GM12878 (cell line): Measurements from ENCODE around the gene BIRC7. TPM values are rescaled to one million over a fixed set of nuclear protein-coding genes. Genes with fewer than 3 reads are reported as not detected.

ENCODE experiments used
- ATAC-seq: fragments of 200-7000 bp; cut with Tn5 transposase; 3 replicates; pipeline ENCODE4 v1.9.1; 2020; ENCODE audit warnings: mild to moderate bottlenecking, moderate library complexity
- BruUV-seq: library from RNA; stranded (reverse); fragments of 400-500 nt; replicated peaks from 2 replicates; lab custom pipeline; 2021; lab: Mats Ljungman, UMichigan
- CTCF ChIA-PET: fragments of 300-600 bp; sonication (Branson Sonifier 250); formaldehyde crosslinking; extraction: SDS; loops from one replicate; lab custom pipeline; 2021; ENCODE audit warnings: inconsistent platforms; lab: Yijun Ruan, JAX
- POLR2A ChIA-PET: fragments of 350-600 bp; formaldehyde crosslinking; extraction: SDS; loops from one replicate; lab custom pipeline; 2021; ENCODE audit warnings: inconsistent platforms; lab: Charles Lee
- RAD21 ChIA-PET: fragments of 300-600 bp; sonication (Branson Sonifier 250); formaldehyde crosslinking; loops from one replicate; lab custom pipeline; 2023; ENCODE audit warnings: antibody characterized with exemption; ENCODE audit not compliant: unreplicated experiment; lab: Charles Lee
- SMC1A ChIA-PET: fragments of 300-600 bp; sonication (Branson Sonifier 250); formaldehyde crosslinking; loops from one replicate; lab custom pipeline; 2023; ENCODE audit not compliant: unreplicated experiment, uncharacterized antibody; lab: Charles Lee
- DNase-seq: peaks from one replicate; pipeline ENCODE4 v3.0.0-alpha.2; 2011; ENCODE audit warnings: low read depth, low spot score
- FAIRE-seq: peaks from 3 replicates; lab custom pipeline; 2011; peaks lifted over from hg19 to GRCh38; lab: Jason Lieb, UNC
- H2AFZ ChIP-seq: 2 replicates; pipeline ENCODE4 v1.6.0; 2011; ENCODE audit warnings: low read depth, low read length, control low read depth; ENCODE audit not compliant: control insufficient read depth
- H3K27ac ChIP-seq: 2 replicates; pipeline ENCODE4 v1.5.1; 2011; ENCODE audit warnings: control low read depth; ENCODE audit not compliant: control insufficient read depth, insufficient read depth
- H3K27me3 ChIP-seq, 2 experiments: replicated peaks in 1 of 2; 2 replicates each; pipeline versions ENCODE4 v1.6.0 to v1.6.1; 2011; ENCODE audit warnings: low read length in 1 of 2; ENCODE audit not compliant: control insufficient read depth in 2 of 2, insufficient read depth in 2 of 2
- H3K36me3 ChIP-seq, 2 experiments: 2 replicates each; pipeline ENCODE4 v1.5.1; 2011; ENCODE audit warnings: low read length in 1 of 2; ENCODE audit not compliant: control insufficient read depth in 2 of 2, insufficient read depth in 2 of 2
- H3K4me1 ChIP-seq: 2 replicates; pipeline ENCODE4 v1.6.1; 2011; ENCODE audit warnings: mild to moderate bottlenecking, low read length, moderate library complexity, mixed read lengths; ENCODE audit not compliant: control insufficient read depth, insufficient read depth
- H3K4me2 ChIP-seq: 2 replicates; pipeline ENCODE4 v1.6.0; 2011; ENCODE audit warnings: control low read depth; ENCODE audit not compliant: control insufficient read depth, insufficient read depth
- H3K4me3 ChIP-seq: fragments of 200-600 bp; sonication (generic); 2 replicates; pipeline ENCODE4 v1.5.1; 2016
- H3K79me2 ChIP-seq: 2 replicates; pipeline ENCODE4 v1.6.0; 2011; ENCODE audit warnings: low read length; ENCODE audit not compliant: control insufficient read depth, insufficient read depth
- H3K9ac ChIP-seq: 2 replicates; pipeline ENCODE4 v1.8.0; 2011; ENCODE audit warnings: low read length, control low read depth, mixed read lengths; ENCODE audit not compliant: control insufficient read depth, insufficient read depth
- H3K9me3 ChIP-seq: replicated peaks from 3 replicates; pipeline ENCODE4 v1.5.1; 2011; ENCODE audit warnings: mild to moderate bottlenecking, low read length; ENCODE audit not compliant: control insufficient read depth, insufficient read depth
- H4K20me1 ChIP-seq: 2 replicates; pipeline ENCODE4 v1.6.0; 2011; ENCODE audit not compliant: control insufficient read depth, insufficient read depth
- CREB1 ChIP-seq: IDR thresholded peaks from 2 replicates; pipeline ENCODE4 v1.6.1; 2012; ENCODE audit warnings: low read depth, mild to moderate bottlenecking, inconsistent platforms
- DPF2 ChIP-seq: fragments of 450-650 bp; IDR thresholded peaks from 2 replicates; pipeline ENCODE4 v1.6.1; 2017; ENCODE audit warnings: mild to moderate bottlenecking
- EGR1 ChIP-seq, 2 experiments: IDR thresholded peaks; 1 replicate in 1 of 2; 2 replicates in 1 of 2; pipeline ENCODE4 v1.6.1; 2011 to 2012; ENCODE audit warnings: low read depth in 2 of 2, low read length in 2 of 2, borderline replicate concordance in 1 of 2, mild to moderate bottlenecking in 1 of 2, moderate library complexity in 1 of 2
- IRF3 ChIP-seq: fragments of 450-650 bp; IDR thresholded peaks from 2 replicates; pipeline ENCODE4 v1.6.1; 2014; ENCODE audit warnings: mild to moderate bottlenecking
- PBX3 ChIP-seq: IDR thresholded peaks from 2 replicates; pipeline ENCODE4 v1.6.1; 2011; ENCODE audit warnings: mild to moderate bottlenecking, low read depth, low read length, moderate library complexity; ENCODE audit not compliant: insufficient replicate concordance
- RB1 ChIP-seq: fragments of 450-650 bp; formaldehyde crosslinking; IDR thresholded peaks from 2 replicates; pipeline ENCODE4 v1.6.1; 2017; ENCODE audit warnings: mild to moderate bottlenecking, borderline replicate concordance
- SMAD5 ChIP-seq: IDR thresholded peaks from 2 replicates; pipeline ENCODE4 v1.6.1; 2016; ENCODE audit warnings: antibody characterized with exemption, low read depth
- SMARCA5 ChIP-seq: fragments of 450-650 bp; IDR thresholded peaks from 2 replicates; pipeline ENCODE4 v1.6.1; 2017; ENCODE audit warnings: mild to moderate bottlenecking
- SPI1 ChIP-seq: IDR thresholded peaks from 2 replicates; pipeline ENCODE4 v1.6.1; 2011; ENCODE audit warnings: low read depth, mild to moderate bottlenecking, low read length, moderate library complexity, borderline replicate concordance; ENCODE audit not compliant: insufficient read depth
- STAT3 ChIP-seq: IDR thresholded peaks from 2 replicates; pipeline ENCODE4 v1.6.1; 2011; ENCODE audit warnings: low read depth, low read length, improper control_type of control experiment
- TARDBP ChIP-seq: IDR thresholded peaks from 2 replicates; pipeline ENCODE4 v1.6.1; 2016; ENCODE audit warnings: borderline replicate concordance
- TCF3 ChIP-seq: IDR thresholded peaks from 2 replicates; pipeline ENCODE4 v1.6.1; 2012; ENCODE audit warnings: low read depth, mild to moderate bottlenecking, low read length, borderline replicate concordance; ENCODE audit not compliant: insufficient read depth
- ZBED1 ChIP-seq: IDR thresholded peaks from 2 replicates; pipeline ENCODE4 v1.6.1; 2016; ENCODE audit warnings: borderline replicate concordance
- ZNF274 ChIP-seq: IDR thresholded peaks from one replicate; pipeline ENCODE4 v1.8.0; 2011; ENCODE audit not compliant: insufficient read length, insufficient read depth
- WGBS: methylation state at CpG from one replicate; pipeline ENCODE4 v1.1.6; 2016; ENCODE audit warnings: low lambda C conversion rate; ENCODE audit not compliant: insufficient replicate concordance, insufficient coverage; ENCODE audit errors: missing lambda C conversion rate; 5-methylcytosine and 5-hydroxymethylcytosine counted together
- in situ Hi-C: fragments of 300-500 bp; cut with MboI; formaldehyde crosslinking; loops from 9 replicates; pipeline ENCODE4 v1.14.3; 2018; ENCODE audit warnings: mixed read lengths
- intact Hi-C: fragments of 100-400 bp; cut with micrococcal nuclease; formaldehyde crosslinking; loops from one replicate; pipeline ENCODE4 v1.14.2; 2022; ENCODE audit not compliant: unreplicated experiment
- polyA plus RNA-seq, 11 experiments: library from polyadenylated mRNA; depleted of rRNA in 4 of 11; unstranded in 6 of 11; stranded (reverse) in 5 of 11; fragments of >200 nt; fragmentation: Nextera tagmentation in 4 of 11; fragmentation: Illumina TruSeq in 1 of 11; extraction: Ambion mirVana in 4 of 11; extraction: Trizol in 1 of 11; gene quantifications; 1 replicate in 1 of 11; 2 replicates in 10 of 11; pipeline versions ENCODE4 v1.2.1 to v1.2.3, GENCODE V29; 2011 to 2016; ENCODE audit warnings: inconsistent platforms in 2 of 11, missing spikeins in 2 of 11, low read depth in 1 of 11
- total RNA-seq, 4 experiments: library from RNA; depleted of rRNA in 3 of 4; stranded (reverse); fragments of >200 nt in 3 of 4; fragmentation: Illumina TruSeq in 1 of 4; extraction: Trizol in 1 of 4; gene quantifications; 2 replicates each; pipeline versions ENCODE4 v1.2.1 to v1.2.3, GENCODE V29; 2013 to 2021
- TF ChIP-seq, protein P1 (sequence below): fragments of 450-650 bp; IDR thresholded peaks from 2 replicates; pipeline ENCODE4 v1.6.1; 2016; ENCODE audit warnings: mild to moderate bottlenecking
- TF ChIP-seq, protein P2 (sequence below): fragments of 450-650 bp; IDR thresholded peaks from 2 replicates; pipeline ENCODE4 v1.6.1; 2017; ENCODE audit warnings: mild to moderate bottlenecking, moderate library complexity
- TF ChIP-seq, protein P3 (sequence below): IDR thresholded peaks from 2 replicates; pipeline ENCODE4 v1.6.1; 2011; ENCODE audit warnings: low read depth, mild to moderate bottlenecking, low read length, moderate library complexity, borderline replicate concordance; ENCODE audit errors: extremely low read depth

BIRC7 gene
- total and polyA plus RNA-seq, 10 of the 15 experiments (the other 5 are each of a cell fraction or from before 2014, with no cell fraction given) = 0.31 TPM; not detected in 9

DNA sequence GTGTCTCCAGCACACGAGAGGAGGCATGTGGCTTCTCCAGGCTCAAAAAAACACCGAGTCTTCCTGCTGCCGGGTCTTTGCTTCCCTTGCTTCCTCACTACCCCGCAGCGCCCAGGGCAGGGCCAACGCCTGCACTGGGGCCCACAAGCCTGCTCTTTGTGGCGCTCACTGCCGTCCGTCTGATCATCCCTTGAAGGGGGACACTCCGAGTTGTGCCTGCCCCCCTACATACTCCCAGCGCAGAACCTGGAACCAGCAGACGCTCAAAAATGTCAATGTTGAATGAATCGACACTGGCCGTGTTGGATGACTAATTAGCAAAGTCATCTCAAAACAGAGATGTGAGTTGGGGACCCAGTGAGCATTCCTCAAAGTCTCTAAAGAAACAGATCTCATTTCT lies 28.8 kb downstream of the BIRC7 start:
- no peaks in the 10 kb centered on the region for H3K36me3 ChIP-seq
- intact Hi-C loops = no loop called here
- no peaks in the 10 kb centered on the region for H3K4me1 ChIP-seq
- no peaks in the 10 kb centered on the region for H4K20me1 ChIP-seq
- peaks cover 0 to 5% of the 10 kb centered on the region in 2 experiments; a peak in 2 of 4 replicates for H3K27me3 ChIP-seq
- no peaks in the 10 kb centered on the region for H3K9me3 ChIP-seq
- POLR2A ChIA-PET = no interaction called here
- H3K27ac ChIP-seq = no peak overlapping the region
- no peak overlapping the region for H3K4me2 ChIP-seq
- DNase-seq (no peak), ATAC-seq (no peak), FAIRE-seq (no peak)
- no peak overlapping the region for H2AFZ ChIP-seq
- RAD21 ChIA-PET = no interaction called here
- SMC1A ChIA-PET = no interaction called here
- in situ Hi-C loops = no loop called here
- no peak overlapping the region for H3K9ac ChIP-seq
- no peak overlapping the region for H3K4me3 ChIP-seq
- BruUV-seq = no TSS peak
- CTCF ChIA-PET = no interaction called here
- WGBS = 11% methylated on average over 14 of the region's 14 CpGs
- H3K79me2 ChIP-seq = no peaks in the 10 kb centered on the region
- TF ChIP-seq, protein P1, sequence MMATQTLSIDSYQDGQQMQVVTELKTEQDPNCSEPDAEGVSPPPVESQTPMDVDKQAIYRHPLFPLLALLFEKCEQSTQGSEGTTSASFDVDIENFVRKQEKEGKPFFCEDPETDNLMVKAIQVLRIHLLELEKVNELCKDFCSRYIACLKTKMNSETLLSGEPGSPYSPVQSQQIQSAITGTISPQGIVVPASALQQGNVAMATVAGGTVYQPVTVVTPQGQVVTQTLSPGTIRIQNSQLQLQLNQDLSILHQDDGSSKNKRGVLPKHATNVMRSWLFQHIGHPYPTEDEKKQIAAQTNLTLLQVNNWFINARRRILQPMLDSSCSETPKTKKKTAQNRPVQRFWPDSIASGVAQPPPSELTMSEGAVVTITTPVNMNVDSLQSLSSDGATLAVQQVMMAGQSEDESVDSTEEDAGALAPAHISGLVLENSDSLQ = no peak
- TF ChIP-seq, protein P2, sequence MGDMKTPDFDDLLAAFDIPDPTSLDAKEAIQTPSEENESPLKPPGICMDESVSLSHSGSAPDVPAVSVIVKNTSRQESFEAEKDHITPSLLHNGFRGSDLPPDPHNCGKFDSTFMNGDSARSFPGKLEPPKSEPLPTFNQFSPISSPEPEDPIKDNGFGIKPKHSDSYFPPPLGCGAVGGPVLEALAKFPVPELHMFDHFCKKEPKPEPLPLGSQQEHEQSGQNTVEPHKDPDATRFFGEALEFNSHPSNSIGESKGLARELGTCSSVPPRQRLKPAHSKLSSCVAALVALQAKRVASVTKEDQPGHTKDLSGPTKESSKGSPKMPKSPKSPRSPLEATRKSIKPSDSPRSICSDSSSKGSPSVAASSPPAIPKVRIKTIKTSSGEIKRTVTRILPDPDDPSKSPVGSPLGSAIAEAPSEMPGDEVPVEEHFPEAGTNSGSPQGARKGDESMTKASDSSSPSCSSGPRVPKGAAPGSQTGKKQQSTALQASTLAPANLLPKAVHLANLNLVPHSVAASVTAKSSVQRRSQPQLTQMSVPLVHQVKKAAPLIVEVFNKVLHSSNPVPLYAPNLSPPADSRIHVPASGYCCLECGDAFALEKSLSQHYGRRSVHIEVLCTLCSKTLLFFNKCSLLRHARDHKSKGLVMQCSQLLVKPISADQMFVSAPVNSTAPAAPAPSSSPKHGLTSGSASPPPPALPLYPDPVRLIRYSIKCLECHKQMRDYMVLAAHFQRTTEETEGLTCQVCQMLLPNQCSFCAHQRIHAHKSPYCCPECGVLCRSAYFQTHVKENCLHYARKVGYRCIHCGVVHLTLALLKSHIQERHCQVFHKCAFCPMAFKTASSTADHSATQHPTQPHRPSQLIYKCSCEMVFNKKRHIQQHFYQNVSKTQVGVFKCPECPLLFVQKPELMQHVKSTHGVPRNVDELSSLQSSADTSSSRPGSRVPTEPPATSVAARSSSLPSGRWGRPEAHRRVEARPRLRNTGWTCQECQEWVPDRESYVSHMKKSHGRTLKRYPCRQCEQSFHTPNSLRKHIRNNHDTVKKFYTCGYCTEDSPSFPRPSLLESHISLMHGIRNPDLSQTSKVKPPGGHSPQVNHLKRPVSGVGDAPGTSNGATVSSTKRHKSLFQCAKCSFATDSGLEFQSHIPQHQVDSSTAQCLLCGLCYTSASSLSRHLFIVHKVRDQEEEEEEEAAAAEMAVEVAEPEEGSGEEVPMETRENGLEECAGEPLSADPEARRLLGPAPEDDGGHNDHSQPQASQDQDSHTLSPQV = no peak
- TF ChIP-seq ZBED1 (no peak), SMARCA5 (no peak), TARDBP (no peak), SPI1 (no peak), DPF2 (no peak), SMAD5 (no peak), EGR1 (IDR thresholded peaks at IDR 0.05; ENCODE audit: borderline replicate concordance in 1 of 2, low read depth in 2 of 2, low read length in 2 of 2) (no peak), PBX3 (no peak), CREB1 (no peak), IRF3 (no peak), RB1 (no peak), TCF3 (no peak), ZNF274 (no peak), STAT3 (no peak)
- TF ChIP-seq, protein P3, sequence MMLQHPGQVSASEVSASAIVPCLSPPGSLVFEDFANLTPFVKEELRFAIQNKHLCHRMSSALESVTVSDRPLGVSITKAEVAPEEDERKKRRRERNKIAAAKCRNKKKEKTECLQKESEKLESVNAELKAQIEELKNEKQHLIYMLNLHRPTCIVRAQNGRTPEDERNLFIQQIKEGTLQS = no peak
